ENCODE measurements around the gene CLIP4. TPM values are rescaled to one million over a fixed set of nuclear protein-coding genes. Genes with fewer than 3 reads are reported as not detected.

CLIP4 gene
- total and polyA plus RNA-seq, 2 of the 4 experiments (the other 2 are of a cell fraction), result 29.7 to 66.3 TPM

GRCh38 chr2:29227935-29228675 lies 112.9 kb downstream of the CLIP4 start:
- Histone ChIP-seq H3K9me3 (ENCODE audit: control insufficient read depth, insufficient read depth, low read length) (no peaks in the 10 kb centered on the region), H2BK5ac (ENCODE audit: low read depth, low read length, poor library complexity, severe bottlenecking) (no peak overlapping the region), H3K18ac (ENCODE audit: low read depth, low read length) (no peak overlapping the region), H4K20me1 (ENCODE audit: insufficient read depth, low read length) (no peaks in the 10 kb centered on the region), H3K79me1 (ENCODE audit: low read depth in 1 of 2, low read length in 2 of 2) (no peaks in the 10 kb centered on the region), H3K4me2 (ENCODE audit: low read depth, low read length) (no peak overlapping the region), H2BK120ac (ENCODE audit: low read depth, low read length) (no peak overlapping the region), H3K27ac (ENCODE audit: insufficient read depth, low read length) (no peak overlapping the region), H2AFZ (replicated peaks; ENCODE audit: low read length, poor library complexity) (peak overlapping the region; percentile 21), H3K36me3 (ENCODE audit: control insufficient read depth, insufficient read depth, low read length) (no peaks in the 10 kb centered on the region), H3K4me1 (ENCODE audit: control insufficient read depth, insufficient read depth, low read length) (peaks cover 4% of the 10 kb centered on the region; the same call in 1 of the 2 replicates), H4K8ac (ENCODE audit: low read depth in 2 of 2, low read length in 2 of 2) (no peak overlapping the region), H3K4me3 (ENCODE audit: insufficient read depth, low read depth, low read length) (no peak overlapping the region), H3K9me1 (ENCODE audit: insufficient read depth, low read length) (no peaks in the 10 kb centered on the region), H2AK9ac (replicated peaks; ENCODE audit: low read depth, low read length, poor library complexity) (no peak overlapping the region), H3K4ac (ENCODE audit: low read depth, low read length) (no peak overlapping the region), H3K23ac (ENCODE audit: low read depth, low read length) (no peak overlapping the region), H4K91ac (ENCODE audit: insufficient read depth, low read depth, low read length) (no peak overlapping the region), H3K56ac (ENCODE audit: extremely low read depth, insufficient read depth, low read length) (no peak overlapping the region), H2AK5ac (ENCODE audit: low read depth, low read length) (no peak overlapping the region), H3K14ac (replicated peaks; ENCODE audit: low read depth, low read length) (no peak overlapping the region), H2BK15ac (ENCODE audit: low read depth, low read length) (no peak overlapping the region), H3K27me3 (ENCODE audit: control insufficient read depth, insufficient read depth, low read length) (peaks cover 59% of the 10 kb centered on the region), H3K9ac (ENCODE audit: low read depth, low read length) (no peak overlapping the region), H2BK20ac (ENCODE audit: low read depth, low read length) (no peak overlapping the region), H4K5ac (ENCODE audit: low read depth, low read length) (no peak overlapping the region)
- BruUV-seq (replicated peaks), result no TSS peak
- CTCF ChIA-PET, result no interaction called here
- in situ Hi-C loops (cut with MboI; ENCODE audit: low sequenced_read_pairs), result no loop called here
- TF ChIP-seq POLR2A (IDR thresholded peaks at IDR 0.05; ENCODE audit: low read depth, low read length) (no peak), RCOR1 (IDR thresholded peaks at IDR 0.05; ENCODE audit: insufficient replicate concordance, low read length) (no peak), MXI1 (IDR thresholded peaks at IDR 0.05; ENCODE audit: borderline replicate concordance, low read depth, low read length) (no peak), USF2 (IDR thresholded peaks at IDR 0.05; ENCODE audit: low read depth, low read length) (no peak), BHLHE40 (IDR thresholded peaks at IDR 0.05; ENCODE audit: low read depth, low read length) (no peak), MAFK (IDR thresholded peaks at IDR 0.05; ENCODE audit: low read depth, low read length) (no peak), MAZ (IDR thresholded peaks at IDR 0.05; ENCODE audit: borderline replicate concordance, low read depth, low read length) (no peak), CHD1 (IDR thresholded peaks at IDR 0.05; ENCODE audit: low read depth, low read length) (no peak), ELK1 (IDR thresholded peaks at IDR 0.05; ENCODE audit: borderline replicate concordance, low read depth, low read length) (no peak)
- POLR2A ChIA-PET (ENCODE audit: unreplicated experiment), result no interaction called here
- DNase-seq (peak; percentile 30), ATAC-seq (ENCODE audit: low read depth) (peak; percentile 33)
- dilution Hi-C loops (cut with HindIII; ENCODE audit: low sequenced_read_pairs, unreplicated experiment), result no loop called here
- intact Hi-C loops (cut with micrococcal nuclease), result no loop called here
- WGBS, 2 experiments (ENCODE audit: extremely low coverage in 2 of 2, insufficient read length in 1 of 2), result 43% methylated on average over 3 of the region's 15 CpGs; no CpG with 5 or more reads in 1 of the 2 experiments
